Activated B cell treated with CpG ODN at 0.5 μM for 24 hours (primary cell): ENCODE results near the gene DBH. TPM values are rescaled to one million over a fixed set of nuclear protein-coding genes. Genes with fewer than 3 reads are reported as not detected.

Experiments
- ATAC-seq: fragments of 200-7000 bp; cut with Tn5 transposase; one replicate; pipeline ENCODE4 v1.10.0; 2021; ENCODE audit warnings: low read depth, mild to moderate bottlenecking, moderate library complexity
- CTCF ChIA-PET: fragments of 350-600 bp; sonication (Branson Sonifier 250); formaldehyde crosslinking; loops from one replicate; lab custom pipeline; 2021; ENCODE audit warnings: antibody characterized with exemption; lab: Charles Lee
- POLR2A ChIA-PET: fragments of 350-600 bp; sonication (Branson Sonifier 250); formaldehyde crosslinking; loops from one replicate; lab custom pipeline; 2021; ENCODE audit warnings: antibody characterized with exemption; lab: Charles Lee
- DNase-seq: peaks from one replicate; pipeline ENCODE4 v3.0.0; 2022
- H3K27ac Mint-ChIP-seq: one replicate; pipeline ENCODE4 v1.8.0; 2020; ENCODE audit warnings: mixed read lengths
- H3K27me3 Mint-ChIP-seq: one replicate; pipeline ENCODE4 v1.8.0; 2021; ENCODE audit warnings: mixed read lengths
- H3K36me3 Mint-ChIP-seq: one replicate; pipeline ENCODE4 v1.8.0; 2021; ENCODE audit warnings: low read depth, mixed read lengths
- H3K4me1 Mint-ChIP-seq: one replicate; pipeline ENCODE4 v1.8.0; 2021; ENCODE audit warnings: mixed read lengths
- H3K4me3 Mint-ChIP-seq: one replicate; pipeline ENCODE4 v1.8.0; 2020; ENCODE audit warnings: mild to moderate bottlenecking, mixed read lengths
- H3K9me3 Mint-ChIP-seq: one replicate; pipeline ENCODE4 v1.8.0; 2020; ENCODE audit warnings: mixed read lengths
- CTCF ChIP-seq: fragments of 200-600 bp; IDR thresholded peaks from one replicate; pipeline ENCODE4 v1.8.0; 2022; ENCODE audit warnings: antibody characterized with exemption, mild to moderate bottlenecking
- intact Hi-C: fragments of 100-400 bp; cut with micrococcal nuclease; formaldehyde crosslinking; loops from one replicate; pipeline ENCODE4 v1.15.1; 2024
- total RNA-seq: library from RNA; stranded (reverse); gene quantifications from 2 replicates; pipeline ENCODE4 v1.2.3, GENCODE V29; 2022

Gene DBH
- total RNA-seq, 1 donor from 2014 or later: not detected

- Mint-ChIP-seq H3K4me1 (no peaks in the 10 kb centered on the region), H3K4me3 (no peak overlapping the region), H3K27ac (no peak overlapping the region), H3K27me3 (peaks cover 6% of the 10 kb centered on the region), H3K9me3 (no peaks in the 10 kb centered on the region), H3K36me3 (no peaks in the 10 kb centered on the region)
- DNase-seq: no peak
- ChIA-PET CTCF (no interaction called here), POLR2A (no interaction called here)
- no peak for ATAC-seq
- intact Hi-C loops: no loop called here
- TF ChIP-seq CTCF: no peak
These were observed 11.8 kb downstream of the DBH start for GRCh38 chr9:133647765-133648469.

GRCh38 chr9:133649194-133649593 lies 13.0 kb downstream of the DBH start:
- DNase-seq (no peak), ATAC-seq (no peak)
- Mint-ChIP-seq H3K4me1 (no peaks in the 10 kb centered on the region), H3K9me3 (no peaks in the 10 kb centered on the region), H3K27ac (no peak overlapping the region), H3K27me3 (peaks cover 6% of the 10 kb centered on the region), H3K4me3 (no peak overlapping the region), H3K36me3 (no peaks in the 10 kb centered on the region)
- ChIA-PET POLR2A (no interaction called here), CTCF (no interaction called here)
- intact Hi-C loops: no loop called here
- TF ChIP-seq CTCF: no peak

DNA sequence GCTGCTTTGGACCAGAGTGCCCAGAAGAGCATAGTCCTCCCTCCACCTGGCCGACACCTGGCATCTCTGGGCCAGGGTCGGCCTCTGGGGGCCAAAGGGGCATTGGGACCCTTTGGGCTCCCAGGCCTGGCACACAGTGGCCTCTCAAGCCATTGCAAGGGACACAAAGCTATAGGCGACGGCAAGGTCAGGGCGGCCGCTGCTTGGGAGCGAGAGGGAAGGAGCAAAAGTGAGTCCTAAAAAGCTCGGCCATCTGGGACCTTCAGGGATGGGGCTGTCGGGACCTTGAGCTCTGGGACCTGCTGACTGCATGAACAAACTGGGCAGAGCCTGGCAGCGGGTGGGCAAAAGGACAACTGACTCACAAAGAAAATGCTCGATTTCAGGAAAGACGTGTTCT lies 13.9 kb downstream of the DBH start:
- intact Hi-C loops: no loop called here
- no peak overlapping the region for H3K27ac Mint-ChIP-seq
- ChIA-PET POLR2A (no interaction called here), CTCF (no interaction called here)
- H3K4me3 Mint-ChIP-seq: no peak overlapping the region
- H3K36me3 Mint-ChIP-seq: no peaks in the 10 kb centered on the region
- no peak for DNase-seq
- ATAC-seq: no peak
- H3K27me3 Mint-ChIP-seq: peaks cover 13% of the 10 kb centered on the region
- H3K4me1 Mint-ChIP-seq: no peaks in the 10 kb centered on the region
- no peaks in the 10 kb centered on the region for H3K9me3 Mint-ChIP-seq
- no peak for TF ChIP-seq CTCF

DNA sequence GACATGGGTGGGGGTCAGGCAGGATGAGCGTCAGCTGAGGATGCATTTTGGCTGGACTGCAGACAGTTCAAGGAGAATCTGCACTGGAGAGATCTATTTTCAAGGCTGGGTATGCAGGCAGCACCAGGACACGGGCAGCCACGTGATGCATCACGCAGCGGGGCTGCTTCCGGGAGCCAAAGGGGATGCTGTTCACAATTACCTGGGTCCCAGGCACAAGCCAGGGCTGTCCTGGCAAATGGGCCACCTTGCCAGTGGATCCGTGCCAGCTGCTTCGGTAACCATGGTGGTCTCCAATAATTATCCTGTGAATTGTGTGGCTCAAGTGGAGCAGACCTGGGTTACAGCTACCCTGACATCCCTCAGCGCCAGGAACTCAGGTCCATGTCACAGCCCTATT lies 17.5 kb downstream of the DBH start:
- Mint-ChIP-seq H3K9me3 (no peaks in the 10 kb centered on the region), H3K4me3 (no peak overlapping the region), H3K27me3 (peaks cover 40% of the 10 kb centered on the region), H3K36me3 (no peaks in the 10 kb centered on the region), H3K27ac (no peak overlapping the region), H3K4me1 (no peaks in the 10 kb centered on the region)
- ChIA-PET CTCF (no interaction called here), POLR2A (no interaction called here)
- no peak for ATAC-seq
- no peak for DNase-seq
- TF ChIP-seq CTCF: no peak
- intact Hi-C loops: no loop called here

GRCh38 chr9:133654736-133655657 lies 18.8 kb downstream of the DBH start:
- ChIA-PET CTCF (no interaction called here), POLR2A (no interaction called here)
- DNase-seq (no peak), ATAC-seq (no peak)
- no peaks in the 10 kb centered on the region for H3K36me3 Mint-ChIP-seq
- no peak for TF ChIP-seq CTCF
- no peak overlapping the region for H3K4me3 Mint-ChIP-seq
- peaks cover 46% of the 10 kb centered on the region for H3K27me3 Mint-ChIP-seq
- H3K27ac Mint-ChIP-seq: no peak overlapping the region
- intact Hi-C loops: no loop called here
- peaks cover under 1% of the 10 kb centered on the region for H3K4me1 Mint-ChIP-seq
- no peaks in the 10 kb centered on the region for H3K9me3 Mint-ChIP-seq
